DMS79 treated with DMSO at 0.1 percent for 48 hours (cell line): Measurements from ENCODE around the gene APH1B.
"Not testable (repeated sequence)": the region's sequence is repeated elsewhere in the genome, so short reads cannot be mapped to it uniquely, and the experiment has no call there.

Source experiments
- DNase-seq: peaks from one replicate; lab custom pipeline; 2025; lab: John Stamatoyannopoulos, UW

The APH1B gene

GRCh38 chr15:63296195-63296594 is 18.8 kb downstream of the APH1B start:
- DNase-seq: no peak

- no peak for DNase-seq
Measured at GRCh38 chr15:63299943-63300575, 22.7 kb downstream of the APH1B start.

DNA sequence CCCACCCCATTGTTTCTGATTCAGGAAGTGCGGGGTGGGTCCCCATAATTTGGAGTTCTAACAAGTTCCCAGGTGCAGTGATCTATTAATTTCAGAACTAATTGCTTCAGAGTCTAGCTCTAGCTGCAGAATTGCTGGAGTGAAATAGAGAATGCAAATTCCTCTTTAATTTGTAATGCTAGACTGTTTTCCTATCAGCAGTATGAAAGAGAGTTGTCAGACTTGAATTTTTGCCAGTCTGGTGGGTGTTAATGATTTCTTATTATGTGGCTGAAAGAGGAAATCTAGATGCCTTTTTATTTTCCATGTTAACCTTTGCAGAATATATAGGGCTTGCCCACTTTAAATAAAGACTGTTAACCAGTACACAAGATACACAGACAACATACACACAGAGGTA is 23.7 kb downstream of the APH1B start:
- DNase-seq: no peak

DNA sequence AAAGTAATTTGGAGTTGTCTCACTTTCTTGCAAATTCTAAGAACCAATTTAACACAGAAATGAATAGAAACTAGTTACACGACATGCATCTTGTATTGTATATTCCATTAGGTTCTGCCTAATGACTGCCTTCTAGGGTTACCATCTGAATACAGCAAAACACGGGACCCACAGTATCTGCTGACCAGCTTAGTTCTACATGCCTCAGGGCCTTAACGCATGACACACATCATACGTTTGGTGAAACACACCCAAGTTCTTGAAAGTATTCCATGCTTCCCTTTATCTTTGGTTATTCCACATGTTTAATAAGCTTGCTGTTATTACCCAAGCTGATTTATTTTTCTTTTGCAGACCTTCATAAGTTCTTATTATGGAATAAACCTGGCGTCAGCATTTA is 27.9 kb downstream of the APH1B start:
- DNase-seq: no peak

DNA sequence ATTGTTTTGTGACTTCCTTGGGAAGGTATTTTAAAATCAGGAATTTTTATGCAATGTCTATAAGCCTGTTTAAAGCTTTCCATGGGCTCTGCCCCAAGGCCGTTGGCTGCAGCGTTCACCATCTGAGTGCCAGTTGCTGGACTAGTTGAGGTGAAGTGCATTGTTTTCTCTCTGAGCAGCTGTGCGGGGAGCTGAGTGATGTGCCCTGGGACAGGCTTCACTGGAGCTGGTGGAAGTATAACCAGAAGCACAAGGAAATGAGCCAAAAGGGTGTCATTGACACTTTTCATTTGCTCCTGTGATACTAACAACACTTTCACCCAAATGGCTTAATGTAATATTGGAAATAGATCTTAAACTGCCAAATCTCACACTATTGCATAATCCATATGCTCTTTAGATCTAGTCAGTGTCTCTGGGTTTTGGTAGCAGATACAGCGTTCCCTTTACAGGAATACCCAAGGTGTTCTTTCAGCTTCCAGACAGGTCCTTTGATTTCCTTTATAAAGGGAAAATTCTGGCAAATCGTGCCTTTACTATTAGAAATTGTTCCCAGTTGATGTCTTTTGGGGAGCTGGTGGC is 29.2 kb downstream of the APH1B start:
- peak; percentile 1 for DNase-seq

- DNase-seq: no peak
Measured at GRCh38 chr15:63308491-63308890, 31.1 kb downstream of the APH1B start.

DNA sequence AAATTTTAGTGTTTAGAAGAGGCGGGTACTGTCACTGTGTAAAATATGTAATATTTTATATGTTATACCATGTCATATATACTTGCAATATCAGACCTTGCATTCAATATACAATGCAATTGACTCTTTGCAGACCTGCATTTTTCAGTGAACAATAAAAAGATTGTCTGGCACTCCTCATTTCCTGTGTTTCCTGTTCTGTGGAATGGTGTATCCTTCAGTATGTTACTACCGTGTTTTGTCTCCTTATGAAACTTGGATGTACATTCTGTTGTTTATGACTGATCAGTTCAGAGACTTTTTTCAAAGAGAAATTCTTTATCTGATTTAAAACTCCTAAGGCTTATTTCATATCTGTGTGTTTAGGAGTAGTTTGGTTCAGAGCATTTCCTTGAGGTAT is 31.5 kb downstream of the APH1B start:
- no peak for DNase-seq

DNA sequence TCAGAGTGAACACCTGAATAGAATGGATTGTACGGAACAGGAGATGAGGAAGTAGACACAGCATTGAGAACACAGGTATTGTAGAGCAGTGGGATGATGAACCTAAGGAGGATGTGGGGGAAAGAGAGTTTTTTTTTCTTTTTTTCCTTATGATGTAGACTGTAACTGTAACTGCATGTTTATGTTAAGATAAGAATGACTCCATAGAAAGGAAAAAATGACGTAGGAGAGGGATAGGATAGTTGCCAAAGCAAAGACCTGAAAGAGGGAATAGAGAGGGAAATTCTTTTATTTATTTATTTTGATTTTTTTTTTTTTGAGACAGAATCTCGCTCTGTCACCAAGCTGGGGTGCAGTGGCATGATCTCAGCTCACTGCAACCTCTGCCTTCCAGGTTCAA is 33.2 kb downstream of the APH1B start:
- no peak for DNase-seq

DNA sequence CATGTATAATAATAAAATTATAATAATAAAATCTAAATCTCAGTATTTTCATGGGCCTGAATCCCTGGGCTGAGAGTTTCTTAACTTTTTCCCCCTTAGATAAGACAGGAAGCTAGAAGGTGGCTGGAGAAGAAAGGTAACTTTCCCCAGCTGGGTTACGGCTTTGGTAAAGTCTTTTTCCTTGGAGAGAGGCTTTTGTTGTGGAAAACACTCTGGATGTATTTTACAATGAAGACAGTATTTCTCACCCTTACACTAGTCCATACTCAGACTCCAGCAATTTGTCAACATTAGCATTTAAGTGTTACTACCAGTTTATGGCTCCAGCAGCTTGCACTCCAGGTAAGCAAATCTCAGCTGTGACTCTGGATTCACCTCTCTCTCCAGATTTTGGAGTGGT is 34.9 kb downstream of the APH1B start:
- no peak for DNase-seq

- DNase-seq: no peak
Measured at GRCh38 chr15:63313825-63314224, 36.4 kb downstream of the APH1B start.

GRCh38 chr15:63314409-63314808 is 37.0 kb downstream of the APH1B start:
- no peak for DNase-seq

- no peak for DNase-seq
Measured at GRCh38 chr15:63318344-63318743, 40.9 kb downstream of the APH1B start.

GRCh38 chr15:63319065-63319464 is 41.7 kb downstream of the APH1B start:
- no peak for DNase-seq

DNA sequence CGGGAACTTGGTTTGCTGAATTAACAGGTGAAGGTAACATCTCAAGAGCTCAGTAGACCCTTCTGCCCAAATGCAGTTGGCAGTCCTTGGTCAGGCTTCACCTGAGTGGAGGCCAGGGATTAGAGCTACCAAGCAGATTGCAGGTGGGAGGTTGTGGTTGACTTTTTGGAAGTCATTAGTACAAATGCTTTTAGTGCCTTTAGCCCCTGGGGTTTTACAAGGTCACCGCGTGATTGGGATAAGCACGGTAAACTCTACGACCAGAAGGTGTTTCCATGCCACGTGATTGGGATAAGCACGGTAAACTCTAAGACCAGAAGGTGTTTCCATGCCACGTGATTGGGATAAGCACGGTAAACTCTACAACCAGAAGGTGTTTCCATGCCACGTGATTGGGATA is 43.0 kb downstream of the APH1B start:
- not testable (repeated sequence) for DNase-seq

- DNase-seq: not testable (repeated sequence)
Measured at GRCh38 chr15:63320981-63321380, 43.6 kb downstream of the APH1B start.

- DNase-seq: no peak
Measured at GRCh38 chr15:63321462-63321861, 44.1 kb downstream of the APH1B start.

DNA sequence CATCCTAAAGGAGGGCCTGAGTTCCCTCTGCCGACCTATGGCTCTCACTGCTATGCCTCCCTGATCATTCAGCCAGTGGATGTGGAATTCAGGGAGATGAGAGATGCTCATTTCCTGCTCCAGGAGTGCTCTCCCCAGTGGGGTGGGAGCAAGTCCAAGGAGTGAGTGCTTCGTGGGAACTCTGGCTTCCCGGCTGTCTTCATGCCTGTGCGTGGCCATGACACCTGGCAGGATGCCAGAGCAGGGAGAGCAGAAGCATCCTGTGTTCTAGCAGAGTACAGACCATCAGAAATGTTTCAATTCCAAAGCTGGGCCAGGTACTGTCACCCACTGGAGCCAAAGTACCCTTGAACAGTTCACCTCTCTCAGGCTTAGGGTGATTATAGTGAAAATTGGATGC is 45.1 kb downstream of the APH1B start:
- peak; percentile 2 for DNase-seq

DNA sequence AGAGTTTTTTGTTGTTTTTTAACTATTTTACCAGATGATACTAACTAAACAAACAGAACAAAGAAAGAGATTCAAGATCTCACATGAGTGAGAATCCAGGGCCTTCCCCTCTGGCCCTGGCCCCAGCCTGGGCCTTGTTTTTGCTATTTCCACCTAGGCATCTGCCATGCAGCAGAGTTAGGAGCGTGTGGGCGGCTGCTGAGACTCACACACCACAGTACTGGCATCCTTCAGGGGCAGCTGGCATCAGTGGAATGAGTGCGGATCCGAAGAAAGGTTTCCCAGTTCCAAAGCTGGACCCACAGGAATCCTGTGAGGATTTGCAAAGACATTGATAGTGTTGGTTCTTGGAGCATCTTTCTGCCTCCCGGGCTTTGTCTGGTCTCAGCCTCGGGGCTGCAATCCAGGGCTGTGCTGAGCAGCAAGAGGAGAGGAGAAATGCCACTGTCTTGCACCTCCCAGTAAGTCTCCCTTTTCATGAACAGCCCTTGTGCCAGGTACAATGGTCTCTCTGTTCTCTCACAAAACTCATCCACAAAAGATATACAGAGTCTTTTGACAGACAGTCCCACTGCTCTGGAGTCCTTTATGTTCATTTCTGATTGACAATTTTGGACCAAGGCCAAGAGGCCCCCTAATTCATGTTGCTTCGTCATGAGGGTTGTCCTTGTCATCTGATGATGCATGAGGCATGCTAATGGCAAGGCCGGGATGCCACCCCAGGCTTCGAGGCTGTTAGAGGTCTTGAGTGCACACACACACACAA is 46.6 kb downstream of the APH1B start:
- no peak for DNase-seq

DNA sequence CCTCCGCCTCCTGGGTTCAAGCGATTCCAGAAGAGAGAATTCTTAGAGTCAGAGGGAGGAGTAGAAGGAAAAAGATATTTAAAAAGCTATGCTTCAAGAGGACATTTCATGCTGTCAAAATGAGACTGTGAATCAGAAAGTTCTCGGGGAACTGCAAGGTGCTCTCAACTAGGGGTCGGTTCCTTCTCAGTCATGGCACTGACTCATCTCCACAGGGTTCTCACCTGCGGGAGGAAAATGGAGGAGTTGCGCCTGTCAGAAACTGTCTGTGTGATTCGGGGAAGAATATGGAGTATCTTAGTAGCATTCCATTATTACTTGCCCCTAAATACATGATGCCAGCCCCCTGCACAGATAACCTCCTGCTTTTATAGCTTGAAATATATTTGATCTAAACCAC is 47.4 kb downstream of the APH1B start:
- DNase-seq: no peak

GRCh38 chr15:63327648-63328421 is 50.4 kb downstream of the APH1B start:
- DNase-seq: no peak

DNA sequence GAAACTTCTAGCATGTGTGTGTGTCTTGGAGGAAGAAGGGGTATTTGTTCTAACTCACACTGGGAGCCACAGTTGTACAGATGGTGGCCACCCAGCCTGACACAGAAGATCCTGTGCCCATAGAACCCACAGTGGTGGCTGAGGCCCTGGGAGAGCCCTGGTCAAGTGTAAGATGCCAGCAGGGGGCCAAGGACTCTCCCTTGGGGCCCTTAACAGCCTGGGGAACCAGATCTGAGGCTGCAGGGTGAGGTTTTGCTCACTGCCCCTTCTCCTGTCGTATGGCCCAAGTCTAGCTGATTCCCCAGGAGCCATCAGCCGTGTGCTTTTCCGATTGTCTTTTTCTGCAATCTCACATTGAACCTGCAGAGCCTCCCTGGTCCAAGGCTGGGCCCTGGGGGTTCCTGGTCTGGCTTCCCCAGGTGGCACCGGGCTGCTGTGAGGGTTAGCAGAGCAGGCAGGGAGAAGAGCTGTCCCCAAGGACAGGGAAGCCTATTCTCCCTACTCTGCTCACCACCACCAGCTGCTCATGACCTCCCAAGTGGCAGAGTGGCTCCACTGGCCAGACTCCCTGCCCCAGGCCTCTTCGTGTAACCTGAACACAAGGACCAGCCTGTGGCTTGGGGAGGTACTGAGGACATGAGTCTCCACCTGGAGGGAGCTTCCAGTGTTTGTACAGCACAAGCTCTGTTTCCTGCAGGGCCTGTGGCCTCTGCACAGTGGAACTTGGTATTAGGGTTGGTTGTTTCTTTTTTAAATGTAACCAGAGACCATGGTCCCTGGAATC is 52.4 kb downstream of the APH1B start:
- DNase-seq: no peak

GRCh38 chr15:63330926-63331325 is 53.5 kb downstream of the APH1B start:
- no peak for DNase-seq
